Activated T-cell treated with anti-CD3 and anti-CD28 coated beads for 1 hour (primary cell): Measurements from ENCODE around the gene NLN.
"Not testable (repeated sequence)": the region's sequence is repeated elsewhere in the genome, so short reads cannot be mapped to it uniquely, and the experiment has no call there.

ENCODE experiments used
- DNase-seq: peaks from one replicate; pipeline ENCODE4 v3.0.0-alpha.2; 2020; ENCODE audit warnings: low read depth

Gene NLN

DNA sequence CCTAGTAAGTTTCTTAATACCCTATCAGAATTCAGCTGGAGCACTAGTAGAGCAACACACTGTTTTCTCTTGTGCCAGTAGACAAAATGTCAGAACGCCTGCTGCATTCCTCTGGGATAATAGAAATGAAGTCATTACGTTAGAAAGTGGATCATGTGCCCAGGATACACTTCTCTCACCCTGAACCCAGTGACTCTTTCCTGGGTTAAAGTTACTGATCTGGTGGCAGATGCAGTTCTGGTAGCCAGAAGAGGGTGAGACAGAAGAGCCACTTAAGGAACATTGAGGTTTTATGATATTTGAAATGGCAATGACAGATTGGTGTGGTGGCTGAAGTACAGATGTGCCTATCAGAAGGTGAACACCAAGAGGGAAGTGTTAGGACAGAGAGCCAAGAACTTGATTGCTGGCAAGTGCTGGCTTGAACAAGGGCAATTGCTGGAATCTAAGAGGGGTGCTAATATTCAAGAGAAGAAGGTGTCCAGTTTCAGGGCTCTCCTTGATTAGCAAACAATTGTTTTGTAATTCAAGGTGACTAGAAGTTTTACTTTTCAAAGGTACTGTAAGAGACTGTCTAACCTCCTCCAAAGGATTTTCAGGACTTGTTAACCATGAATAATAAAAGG lies 110.7 kb downstream of the NLN start:
- no peak for DNase-seq

DNA sequence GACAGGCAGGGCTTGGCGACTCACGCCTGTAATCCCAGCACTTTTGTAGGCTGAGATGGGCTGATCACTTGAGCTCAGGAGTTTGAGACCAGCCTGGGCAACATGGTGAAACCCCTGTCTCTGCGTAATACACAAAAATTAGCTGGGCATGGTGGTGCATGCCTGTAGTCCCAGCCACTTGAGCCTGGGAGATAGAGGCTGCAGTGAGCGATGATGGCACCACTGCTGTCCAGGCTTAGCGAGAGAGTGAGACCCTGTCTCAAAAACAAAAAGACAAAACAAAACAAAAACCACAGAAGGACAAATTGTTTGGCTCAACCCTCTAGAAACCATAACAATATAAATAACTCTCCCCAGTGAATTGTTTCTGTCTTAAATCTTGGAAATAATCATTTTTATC lies 111.8 kb downstream of the NLN start:
- no peak for DNase-seq

DNA sequence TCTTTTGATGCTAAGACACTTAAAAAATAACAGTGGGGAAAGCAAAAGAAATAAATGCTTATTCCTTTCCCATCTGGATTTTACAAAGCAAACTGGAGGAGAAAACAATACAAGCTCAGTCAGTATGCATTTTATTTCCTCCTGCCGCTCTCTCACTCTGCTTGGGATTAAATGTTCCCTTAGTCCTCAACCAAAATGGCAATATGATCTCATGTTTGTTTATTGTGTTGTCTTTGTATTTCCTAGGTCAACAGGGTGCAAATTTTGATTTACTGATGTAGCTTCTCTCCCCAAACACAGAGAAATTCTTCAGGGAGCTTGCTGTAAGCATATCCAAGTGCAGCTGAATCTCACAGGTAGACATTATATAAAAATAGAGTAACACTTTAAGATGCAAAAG lies 112.3 kb downstream of the NLN start:
- DNase-seq, result no peak

DNA sequence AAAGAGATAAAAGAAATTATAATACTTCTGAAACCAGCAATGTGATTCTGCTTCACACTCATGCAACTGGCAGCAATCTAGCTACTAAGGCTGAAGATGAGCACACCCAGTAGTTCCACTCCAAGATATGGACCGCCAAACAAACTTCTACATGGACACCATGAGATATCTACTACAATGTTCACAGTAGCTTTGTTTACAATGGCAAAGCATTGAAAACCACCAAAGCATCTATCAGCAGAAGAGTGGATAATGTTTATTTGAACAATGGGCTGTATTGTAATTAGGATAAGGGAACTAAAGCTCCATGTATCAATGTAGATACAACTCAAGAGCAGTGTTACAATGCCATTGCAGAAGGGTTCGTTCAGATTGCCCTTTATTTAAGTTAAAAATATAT lies 113.2 kb downstream of the NLN start:
- no peak for DNase-seq

DNA sequence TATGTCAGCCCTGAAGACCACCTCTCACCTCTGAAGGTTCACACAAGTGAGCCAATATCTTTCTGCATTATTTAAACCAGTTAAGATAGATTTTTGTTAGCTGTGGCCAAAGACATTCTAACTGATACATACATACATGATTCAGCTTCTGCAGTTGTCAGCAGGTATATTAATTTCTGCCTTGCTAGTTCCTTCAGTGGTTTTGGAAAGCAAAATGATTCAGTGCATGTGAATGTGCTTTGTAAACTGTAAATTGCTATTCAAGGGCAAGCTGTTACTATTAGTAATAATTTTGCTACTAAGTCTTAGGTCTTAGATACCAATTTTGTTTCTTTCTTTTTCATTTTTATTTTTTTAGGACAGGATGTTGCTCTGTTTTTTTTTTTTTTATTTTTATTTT lies 115.1 kb downstream of the NLN start:
- DNase-seq, result no peak

DNA sequence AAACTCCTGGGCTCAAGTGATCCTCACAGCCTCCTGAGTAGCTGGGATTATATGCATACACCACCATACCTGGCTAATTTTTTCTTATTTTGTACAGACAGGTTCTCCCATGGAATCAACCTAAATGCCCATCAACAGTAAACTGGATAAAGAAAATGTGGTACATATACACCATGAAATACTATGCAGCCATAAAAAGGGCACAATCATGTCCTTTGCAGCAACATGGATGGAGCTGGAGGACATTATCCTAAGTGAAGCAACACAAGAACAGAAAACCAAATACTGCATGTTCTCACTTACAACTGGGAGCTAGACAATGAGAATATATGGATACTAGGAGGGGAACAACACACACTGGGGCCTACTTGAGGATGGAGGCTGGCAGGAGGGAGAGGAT lies 117.2 kb downstream of the NLN start:
- not testable (repeated sequence) for DNase-seq

DNA sequence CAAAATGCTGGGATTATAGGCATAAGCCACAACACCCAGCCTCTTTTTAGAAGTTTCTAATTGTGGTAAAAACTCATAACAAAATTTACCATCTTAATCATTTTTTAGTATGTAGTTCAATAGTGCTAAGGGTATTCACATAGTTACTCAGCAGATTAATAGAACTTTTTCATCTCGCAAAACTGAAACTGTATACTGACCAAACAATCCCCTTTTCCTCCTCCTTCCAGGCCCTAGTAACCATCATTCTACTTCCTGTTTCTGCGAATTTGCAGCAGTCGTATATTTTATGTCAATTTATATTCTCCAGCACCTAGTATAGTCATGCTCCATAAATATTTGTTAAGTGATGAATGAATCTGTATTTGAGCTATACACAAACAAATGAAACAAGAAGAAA lies 118.1 kb downstream of the NLN start:
- no peak for DNase-seq

DNA sequence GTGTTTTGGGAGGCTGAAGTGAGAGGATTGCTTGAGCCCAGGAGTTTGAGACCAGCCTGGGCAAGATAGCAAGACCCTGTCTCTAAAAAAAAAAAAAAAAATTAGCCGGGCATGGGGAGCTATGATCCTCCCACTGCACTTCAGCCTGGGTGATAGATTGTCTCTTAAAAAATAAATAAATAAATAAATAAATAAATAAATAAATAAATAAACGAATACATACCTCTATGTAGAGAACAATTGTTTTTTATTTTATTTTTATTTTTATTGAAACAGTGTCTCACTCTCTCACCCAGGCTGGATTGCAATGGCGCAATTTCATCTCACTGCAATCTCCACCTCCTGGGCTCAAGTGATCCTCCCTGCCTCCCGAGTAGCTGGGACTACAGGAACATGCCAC lies 122.8 kb downstream of the NLN start:
- not testable (repeated sequence) for DNase-seq

DNA sequence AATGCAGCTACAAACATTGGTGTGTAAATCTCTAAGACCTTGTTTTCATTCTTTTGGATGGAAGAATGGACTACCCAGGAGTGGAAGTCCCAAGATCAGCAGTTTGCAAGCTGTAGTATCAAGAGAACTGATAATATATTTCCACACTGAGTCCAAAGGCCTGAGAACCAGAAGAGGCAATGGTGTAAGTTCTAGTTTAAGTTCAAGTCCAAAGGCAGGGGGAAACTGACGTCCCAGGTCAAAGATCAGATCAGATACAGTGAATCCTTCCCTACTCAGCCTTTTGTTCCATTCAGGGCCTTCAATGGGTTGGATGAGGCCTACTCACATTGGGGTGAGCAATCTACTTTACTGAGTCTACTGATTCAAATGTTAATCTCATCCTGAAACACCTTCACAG lies 124.1 kb downstream of the NLN start:
- DNase-seq, result no peak

DNA sequence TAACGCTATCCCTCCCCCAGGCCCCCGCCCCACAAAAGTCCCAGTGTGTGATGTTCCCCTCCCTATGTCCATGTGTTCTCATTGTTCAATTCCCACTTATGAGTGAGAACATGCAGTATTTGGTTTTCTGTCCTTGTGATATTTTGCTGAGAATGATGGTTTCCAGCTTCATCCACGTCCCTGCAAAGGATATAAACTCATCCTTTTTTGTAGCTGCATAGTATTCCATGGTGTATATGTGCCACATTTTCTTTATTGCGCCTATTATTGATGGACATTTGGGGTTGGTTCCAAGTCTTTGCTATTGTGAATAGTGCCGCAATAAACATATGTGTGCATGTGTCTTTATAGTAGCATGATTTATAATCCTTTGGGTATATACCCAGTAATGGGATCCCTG lies 125.0 kb downstream of the NLN start:
- DNase-seq, result not testable (repeated sequence)

DNA sequence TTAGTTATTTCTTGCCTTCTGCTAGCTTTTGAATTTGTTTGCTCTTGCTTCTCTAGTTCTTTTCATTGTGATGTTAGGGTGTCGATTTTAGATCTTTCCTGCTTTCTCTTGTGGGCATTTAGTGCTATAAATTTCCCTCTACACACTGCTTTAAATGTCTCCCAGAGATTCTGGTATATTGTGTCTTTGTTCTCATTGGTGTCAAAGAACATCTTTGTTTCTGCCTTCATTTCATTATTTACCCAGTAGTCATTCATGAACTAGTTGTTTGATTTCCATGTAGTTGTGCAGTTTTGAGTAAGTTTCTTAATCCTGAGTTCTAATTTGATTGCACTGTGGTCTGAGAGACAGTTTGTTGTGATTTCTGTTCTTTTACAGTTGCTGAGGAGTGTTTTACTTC lies 127.9 kb downstream of the NLN start:
- DNase-seq, result not testable (repeated sequence)

DNA sequence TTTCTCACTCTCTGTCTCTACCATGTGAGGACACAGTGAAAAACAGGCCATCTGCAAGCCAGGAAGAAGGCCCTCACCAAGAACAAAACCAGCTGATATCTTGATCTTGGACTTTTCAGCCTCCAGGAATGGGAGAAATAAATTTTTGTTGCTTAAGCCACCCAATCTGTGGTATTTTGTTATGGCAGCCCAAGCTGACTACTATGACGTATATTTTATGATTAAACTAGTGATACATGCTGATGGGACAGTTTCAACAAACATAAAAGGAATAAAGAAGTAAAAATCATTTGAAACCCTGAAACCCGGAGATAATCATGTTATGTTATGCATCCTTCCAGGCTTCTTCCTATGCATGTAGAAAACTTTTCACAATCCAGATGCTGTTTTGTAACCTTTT lies 132.9 kb downstream of the NLN start:
- no peak for DNase-seq

DNA sequence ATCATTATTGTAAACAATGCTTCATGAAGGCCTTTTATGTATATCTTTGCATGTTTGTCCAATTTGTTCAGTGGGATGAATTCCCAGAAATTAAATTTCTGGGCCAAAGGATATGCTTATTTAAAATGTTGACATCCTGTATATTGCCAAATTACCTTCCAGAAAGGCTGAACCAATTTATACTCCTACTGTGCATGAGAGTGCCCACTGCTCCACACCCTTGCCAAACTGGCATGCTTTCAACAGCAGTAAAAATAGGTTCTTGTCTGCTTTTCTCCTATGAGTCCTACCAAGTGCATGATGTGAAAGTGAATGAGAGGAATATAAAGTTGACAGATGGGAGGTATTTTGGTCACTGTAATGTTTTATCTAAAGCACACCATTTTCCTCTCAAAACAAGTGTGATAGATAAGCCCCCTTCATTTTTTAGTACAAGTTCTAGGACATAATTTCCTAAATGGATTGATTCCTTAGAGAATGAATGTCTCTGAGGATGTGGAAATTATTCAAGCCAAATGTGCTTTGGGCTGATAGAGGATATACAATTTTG lies 133.8 kb downstream of the NLN start:
- DNase-seq, result no peak

DNA sequence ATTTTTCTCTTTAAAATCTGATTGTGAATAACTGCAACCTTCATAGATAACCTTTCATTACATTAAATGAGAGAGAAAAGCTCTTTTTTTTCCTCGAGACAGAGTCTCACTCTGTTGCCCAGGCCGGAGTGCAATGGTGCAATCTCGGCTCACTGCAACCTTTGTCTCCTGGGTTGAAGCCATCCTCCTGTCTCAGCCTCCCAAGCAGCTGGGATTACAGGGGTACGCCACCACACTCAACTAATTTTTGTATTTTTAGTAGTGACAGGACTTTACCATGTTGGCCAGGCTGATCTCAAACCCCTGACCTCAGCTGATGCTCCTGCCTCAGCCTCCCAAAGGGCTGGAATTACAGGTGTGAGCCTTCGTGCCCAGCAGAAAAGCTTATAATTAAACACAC lies 134.5 kb downstream of the NLN start:
- no peak for DNase-seq

DNA sequence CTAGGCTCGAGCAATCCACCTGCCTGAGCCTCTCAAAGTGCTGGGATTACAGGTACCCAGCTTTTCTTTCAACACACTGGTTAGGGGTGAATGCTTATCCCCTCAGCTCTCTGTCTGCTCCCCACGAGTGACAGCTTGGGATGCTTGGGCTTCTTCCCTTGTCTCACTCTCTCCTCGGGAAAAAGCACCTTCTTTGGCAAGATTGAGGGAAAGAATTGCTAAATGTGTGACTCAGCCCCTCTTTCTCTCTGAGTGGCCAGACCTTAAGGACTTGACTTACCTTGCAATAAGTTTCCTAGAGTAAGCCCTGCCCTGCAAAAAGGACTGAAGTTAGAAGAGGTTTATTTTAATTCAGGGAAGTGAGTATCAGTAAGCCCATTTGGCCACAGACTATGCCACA lies 136.3 kb downstream of the NLN start:
- no peak for DNase-seq

DNA sequence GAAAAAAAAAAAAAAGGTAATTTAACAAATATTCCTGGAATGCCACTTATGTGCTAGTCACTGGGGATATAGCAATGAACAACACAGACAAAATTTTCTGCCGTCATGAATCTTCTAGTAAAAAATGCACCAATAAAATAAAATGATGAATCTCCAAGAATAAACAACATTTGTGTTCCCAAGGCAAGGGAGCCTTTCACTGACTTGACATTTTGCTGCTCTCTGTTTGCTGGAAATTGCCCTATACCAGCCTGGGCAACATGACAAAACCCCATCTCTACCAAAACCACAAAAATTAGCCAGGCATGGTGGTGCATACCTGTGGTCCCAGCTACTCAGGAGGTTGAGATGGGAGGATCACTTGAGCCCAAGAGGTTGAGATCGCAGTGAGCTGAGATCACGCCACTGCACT lies 139.8 kb downstream of the NLN start:
- DNase-seq, result no peak

DNA sequence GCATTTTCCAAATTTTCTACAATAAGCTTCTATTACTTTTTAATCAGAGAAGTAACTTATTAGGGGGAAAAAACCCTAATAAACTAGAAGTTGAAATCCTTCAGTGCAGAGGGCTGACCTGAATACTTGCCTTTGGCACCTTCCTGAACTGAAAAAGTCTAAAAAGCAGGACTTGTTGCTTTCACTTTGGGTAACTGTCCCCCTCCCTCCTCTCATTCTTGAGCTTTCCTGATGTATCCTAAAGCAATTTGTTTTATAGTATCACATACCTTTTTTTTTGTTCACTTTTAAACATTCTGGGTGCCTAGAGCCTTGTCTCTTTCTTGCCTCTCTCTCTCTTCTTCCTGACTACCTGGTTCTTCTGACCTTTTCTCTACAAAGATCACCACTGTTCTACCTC lies 140.4 kb downstream of the NLN start:
- DNase-seq, result no peak

DNA sequence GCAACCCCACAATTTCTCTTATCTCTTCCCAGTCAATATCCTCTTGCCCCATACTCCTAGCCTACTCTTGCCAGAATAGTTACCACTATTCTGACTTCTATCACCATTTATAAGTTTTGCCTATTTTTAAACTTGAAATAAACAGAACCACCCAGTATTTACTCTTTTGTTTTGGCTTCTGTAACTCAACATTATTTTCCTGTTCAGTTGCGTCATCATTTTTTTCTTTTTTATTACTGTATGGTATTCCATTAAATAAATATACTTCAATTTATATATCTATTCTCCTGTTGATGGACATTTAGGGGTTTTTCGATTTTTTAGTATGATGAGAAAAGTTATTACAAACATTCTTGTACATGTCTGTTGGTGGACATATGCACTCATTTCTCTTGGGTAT lies 141.7 kb downstream of the NLN start:
- no peak for DNase-seq

DNA sequence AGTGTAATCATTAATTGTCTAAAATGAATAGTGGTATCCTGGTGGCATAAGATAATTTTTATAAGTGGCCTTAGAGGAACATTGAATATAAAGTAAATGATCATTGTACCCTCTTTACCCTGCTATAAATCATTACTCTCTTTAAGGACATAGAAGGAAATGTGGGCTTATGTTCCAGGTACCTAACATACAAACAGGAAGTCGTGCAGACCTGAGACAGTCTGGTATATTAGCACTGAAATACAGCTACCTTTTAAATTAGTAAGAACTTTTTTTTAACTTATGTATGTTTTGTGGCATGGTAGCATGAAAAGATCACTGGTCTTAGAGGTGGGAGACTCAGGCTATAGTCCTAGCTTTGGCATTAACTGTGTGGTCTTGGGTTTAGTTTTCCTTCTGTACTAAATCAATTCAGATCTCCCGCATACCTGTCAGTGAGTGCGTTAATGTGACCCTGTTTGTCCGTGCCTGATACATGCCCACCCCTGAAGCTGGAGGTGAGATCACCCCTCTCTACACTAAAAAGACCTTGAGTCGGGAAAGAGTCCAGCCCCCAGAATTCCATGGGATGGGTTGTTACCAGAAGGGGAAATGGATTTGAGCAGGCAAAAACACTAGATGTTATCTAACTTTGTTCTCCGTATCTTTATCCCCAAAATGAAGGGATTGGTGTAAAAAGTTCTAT lies 145.0 kb downstream of the NLN start:
- no peak for DNase-seq

DNA sequence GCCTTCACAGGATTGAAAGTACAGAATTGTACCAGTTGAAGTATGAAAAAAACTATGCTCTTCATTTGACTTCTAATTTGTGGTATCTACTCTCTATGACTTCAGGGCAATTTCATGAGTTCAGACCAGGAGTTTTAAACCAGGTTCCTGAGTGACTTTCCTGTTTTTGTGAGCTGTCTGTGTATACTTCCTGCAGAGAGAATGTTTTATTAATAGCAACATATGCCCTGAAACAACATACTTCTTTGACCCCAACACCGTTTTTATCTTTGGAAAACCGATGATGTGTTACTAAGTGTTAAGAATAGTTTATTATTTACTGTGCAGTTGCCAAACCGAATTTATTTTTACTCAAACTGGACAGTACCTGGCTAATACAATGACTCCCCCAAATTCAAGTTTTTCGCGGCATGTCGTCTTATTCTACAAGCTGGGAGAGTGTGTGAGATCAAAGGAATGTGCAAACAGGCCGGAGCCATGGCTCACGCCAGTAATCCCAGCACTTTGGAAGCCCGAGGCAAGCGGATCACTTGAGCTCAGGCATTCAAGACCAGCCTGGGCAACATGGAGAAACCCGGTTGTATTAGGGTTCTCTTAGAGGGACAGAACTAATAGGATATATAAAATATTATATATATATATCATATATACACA lies 145.7 kb downstream of the NLN start:
- no peak for DNase-seq

DNA sequence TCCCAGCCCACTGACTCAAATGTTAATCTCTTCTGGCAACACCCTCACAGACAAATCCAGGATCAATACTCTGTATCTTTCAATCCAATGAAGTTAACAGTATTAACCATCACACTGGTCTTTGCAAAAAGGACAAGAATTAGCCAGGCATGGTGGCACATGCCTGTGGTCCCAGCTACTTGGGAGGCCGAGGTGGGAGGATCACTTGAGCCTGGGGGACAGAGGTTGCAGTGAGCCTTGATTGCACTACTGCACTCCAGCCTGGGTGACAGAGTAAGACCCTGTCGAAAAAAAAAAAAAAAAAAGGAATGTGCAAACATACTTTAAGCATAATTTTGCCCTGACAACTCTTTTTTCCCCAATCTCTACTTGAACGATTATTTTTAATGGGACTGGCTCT lies 146.5 kb downstream of the NLN start:
- DNase-seq, result no peak

DNA sequence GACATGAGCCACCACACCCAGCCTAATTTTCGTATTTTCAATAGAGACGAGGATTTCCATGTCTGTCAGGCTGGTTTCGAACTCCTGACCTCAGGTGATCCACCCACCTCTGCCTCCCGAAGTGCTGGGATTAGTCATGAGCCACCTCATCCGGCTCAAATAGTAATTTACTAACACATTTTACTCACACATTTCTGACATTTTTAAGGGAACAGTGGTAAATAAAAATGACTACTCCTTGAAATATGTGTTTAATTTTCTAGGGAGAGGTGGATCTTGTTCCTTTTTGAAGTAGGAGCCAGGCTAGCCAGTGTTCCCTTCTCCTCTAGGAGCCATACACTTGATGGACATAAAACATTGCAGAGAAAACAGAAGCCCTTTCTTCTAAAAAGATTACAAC lies 149.2 kb downstream of the NLN start:
- DNase-seq, result no peak

DNA sequence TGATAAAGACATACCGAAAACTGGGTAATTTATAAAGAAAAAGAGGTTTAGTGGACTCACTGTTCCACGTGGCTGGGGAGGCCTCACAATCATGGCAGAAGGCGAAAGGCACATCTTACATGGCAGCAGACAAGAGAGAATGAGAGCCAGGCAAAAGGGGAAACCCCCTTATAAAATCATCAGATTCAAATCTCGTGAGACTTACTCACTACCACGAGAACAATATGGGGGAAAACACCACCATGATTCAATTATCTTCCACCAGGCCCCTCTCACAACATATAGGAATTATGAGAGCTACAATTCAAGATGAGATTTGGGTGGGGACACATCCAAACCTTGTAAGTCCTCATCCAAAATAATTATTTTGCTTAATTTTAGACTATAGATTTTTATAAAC lies 149.8 kb downstream of the NLN start:
- DNase-seq, result not testable (repeated sequence)
